Endothelial cell of umbilical vein (primary cell): ENCODE results near the gene CAMK2N2. TPM values are rescaled to one million over a fixed set of nuclear protein-coding genes. Genes with fewer than 3 reads are reported as not detected.

Source experiments
- BruUV-seq: library from RNA; stranded (reverse); fragments of 400-500 nt; replicated peaks from 2 replicates; lab custom pipeline; 2021; lab: Mats Ljungman, UMichigan
- CTCF ChIA-PET: fragments of 300-600, 350-600 bp; sonication (Branson Sonifier 250); formaldehyde crosslinking; loops from one replicate; lab custom pipeline; 2021; ENCODE audit warnings: antibody characterized with exemption, inconsistent platforms; lab: Charles Lee
- POLR2A ChIA-PET: fragments of 300-600, 350-600 bp; sonication (Branson Sonifier 250); formaldehyde crosslinking; loops from one replicate; lab custom pipeline; 2021; ENCODE audit warnings: antibody characterized with exemption, inconsistent platforms; lab: Charles Lee
- DNase-seq: peaks from one replicate; pipeline ENCODE4 v3.0.0-alpha.2; 2011; ENCODE audit warnings: low read depth, low spot score
- FAIRE-seq: peaks from 2 replicates; lab custom pipeline; 2011; peaks lifted over from hg19 to GRCh38; lab: Jason Lieb, UNC
- H2AFZ ChIP-seq: 2 replicates; pipeline ENCODE4 v1.6.0; 2012; ENCODE audit warnings: low read depth, low read length, control low read depth, inconsistent platforms
- H3K27ac ChIP-seq: 2 replicates; pipeline ENCODE4 v1.5.1; 2011; ENCODE audit warnings: low read depth, mild to moderate bottlenecking, control low read depth, low read length, moderate library complexity; ENCODE audit not compliant: insufficient read depth
- H3K27me3 ChIP-seq, 2 experiments: 2 replicates each; pipeline versions ENCODE4 v1.6.0 to v1.6.1; 2011; ENCODE audit warnings: low read length in 2 of 2, mixed read lengths in 1 of 2; ENCODE audit not compliant: control insufficient read depth in 2 of 2, insufficient read depth in 2 of 2
- H3K36me3 ChIP-seq, 2 experiments: 2 replicates in 1 of 2; 3 replicates in 1 of 2; pipeline ENCODE4 v1.5.1; 2011; ENCODE audit warnings: low read length in 2 of 2, mild to moderate bottlenecking in 1 of 2, moderate library complexity in 1 of 2; ENCODE audit not compliant: control insufficient read depth in 2 of 2, insufficient read depth in 2 of 2; ENCODE audit errors: extremely low read depth in 1 of 2
- H3K4me1 ChIP-seq: 3 replicates; pipeline ENCODE4 v1.5.1; 2011; ENCODE audit warnings: mild to moderate bottlenecking, low read length; ENCODE audit not compliant: control insufficient read depth, insufficient read depth; ENCODE audit errors: extremely low read depth
- H3K4me2 ChIP-seq: 2 replicates; pipeline ENCODE4 v1.6.1; 2011; ENCODE audit warnings: low read length, control low read depth, mixed read lengths; ENCODE audit not compliant: insufficient read depth
- H3K4me3 ChIP-seq, 3 experiments: fragments of 200-600 bp in 1 of 3; sonication (generic), shearing (Covaris generic) in 1 of 3; replicated peaks in 1 of 3; 2 replicates each; pipeline ENCODE4 v1.5.1; 2011 to 2016; ENCODE audit warnings: control low read depth in 3 of 3, low read length in 3 of 3, mild to moderate bottlenecking in 2 of 3, inconsistent platforms in 1 of 3, low read depth in 1 of 3, moderate library complexity in 1 of 3; ENCODE audit not compliant: insufficient read depth in 1 of 3
- H3K79me2 ChIP-seq: 2 replicates; pipeline ENCODE4 v1.6.0; 2012; ENCODE audit warnings: low read length, inconsistent platforms; ENCODE audit not compliant: control insufficient read depth, insufficient read depth
- H3K9ac ChIP-seq: replicated peaks from 2 replicates; pipeline ENCODE3; 2011; ENCODE audit warnings: low read length, control low read depth; ENCODE audit not compliant: insufficient read depth; ENCODE audit errors: extremely low read depth
- H3K9me1 ChIP-seq: replicated peaks from 3 replicates; pipeline ENCODE4 v1.6.0; 2011; ENCODE audit warnings: mild to moderate bottlenecking, low read length; ENCODE audit not compliant: control insufficient read depth, insufficient read depth; ENCODE audit errors: extremely low read depth
- H3K9me3 ChIP-seq: replicated peaks from 2 replicates; pipeline ENCODE4 v1.5.1; 2012; ENCODE audit warnings: low read length, inconsistent platforms; ENCODE audit not compliant: control insufficient read depth, insufficient read depth
- H4K20me1 ChIP-seq: replicated peaks from 2 replicates; pipeline ENCODE3; 2011; ENCODE audit warnings: mild to moderate bottlenecking, low read length; ENCODE audit not compliant: control insufficient read depth, insufficient read depth; ENCODE audit errors: extremely low read depth
- EZH2 ChIP-seq: IDR thresholded peaks from 2 replicates; pipeline ENCODE4 v1.6.1; 2012; ENCODE audit warnings: borderline replicate concordance, low read depth, mild to moderate bottlenecking, moderate library complexity, low read length, inconsistent platforms; ENCODE audit not compliant: severe bottlenecking
- GATA2 ChIP-seq: IDR thresholded peaks from 2 replicates; pipeline ENCODE4 v1.7.0; 2011; ENCODE audit warnings: low read depth, mild to moderate bottlenecking, moderate library complexity, mixed read lengths, low read length; ENCODE audit not compliant: insufficient read length, insufficient read depth
- JUN ChIP-seq: IDR thresholded peaks from 2 replicates; pipeline ENCODE4 v1.6.1; 2011; ENCODE audit warnings: borderline replicate concordance, low read depth; ENCODE audit not compliant: insufficient read length, insufficient read depth
- MYC ChIP-seq: IDR thresholded peaks from one replicate; pipeline ENCODE4 v1.6.1; 2011; ENCODE audit warnings: mild to moderate bottlenecking, low read depth, low read length
- POLR2A ChIP-seq: IDR thresholded peaks from 2 replicates; pipeline ENCODE4 v1.6.1; 2012; ENCODE audit warnings: low read depth, mild to moderate bottlenecking, control low read depth, low read length
- POLR2AphosphoS5 ChIP-seq: IDR thresholded peaks from 2 replicates; pipeline ENCODE4 v1.6.1; 2012; ENCODE audit warnings: low read depth, mild to moderate bottlenecking, control low read depth, low read length, moderate library complexity; ENCODE audit not compliant: insufficient read depth
- dilution Hi-C: fragments of 300-500 bp; cut with MboI; formaldehyde crosslinking; loops from one replicate; pipeline ENCODE4 v1.15.0; 2019; ENCODE audit warnings: low sequenced_read_pairs; ENCODE audit not compliant: extremely low pct_ligation_motif_present
- intact Hi-C: fragments of 100-400 bp; cut with micrococcal nuclease; formaldehyde crosslinking; loops from one replicate; pipeline ENCODE4 v1.10.0; 2022
- polyA plus RNA-seq, 4 experiments: library from polyadenylated mRNA; depleted of rRNA in 3 of 4; stranded (reverse) in 3 of 4; unstranded in 1 of 4; fragments of >200 nt; gene quantifications; 2 replicates each; pipeline versions ENCODE4 v1.2.1 to v1.2.3, GENCODE V29; 2011 to 2012; ENCODE audit warnings: missing spikeins in 1 of 4
- total RNA-seq: library from RNA; stranded (reverse); gene quantifications from 2 replicates; pipeline ENCODE4 v1.2.3, GENCODE V29; 2021
- TF ChIP-seq, protein P1 (sequence below), 2 donors: IDR thresholded peaks; 1 replicate in 1 of 2; 2 replicates in 1 of 2; pipeline ENCODE4 v1.5.1; 2011; ENCODE audit warnings: low read length in 2 of 2, mild to moderate bottlenecking in 2 of 2, moderate library complexity in 2 of 2, control low read depth in 1 of 2, inconsistent platforms in 1 of 2, low read depth in 1 of 2; ENCODE audit not compliant: insufficient read depth in 1 of 2; ENCODE audit errors: extremely low read depth in 1 of 2
- TF ChIP-seq, protein P2 (sequence below): IDR thresholded peaks from 2 replicates; pipeline ENCODE4 v1.6.1; 2011; ENCODE audit not compliant: insufficient read depth, insufficient read length

CAMK2N2 gene
- total and polyA plus RNA-seq, 2 donors (not counting 3 experiments of a cell fraction or from before 2014, with no cell fraction given): 0.11 TPM; not detected in 1

DNA sequence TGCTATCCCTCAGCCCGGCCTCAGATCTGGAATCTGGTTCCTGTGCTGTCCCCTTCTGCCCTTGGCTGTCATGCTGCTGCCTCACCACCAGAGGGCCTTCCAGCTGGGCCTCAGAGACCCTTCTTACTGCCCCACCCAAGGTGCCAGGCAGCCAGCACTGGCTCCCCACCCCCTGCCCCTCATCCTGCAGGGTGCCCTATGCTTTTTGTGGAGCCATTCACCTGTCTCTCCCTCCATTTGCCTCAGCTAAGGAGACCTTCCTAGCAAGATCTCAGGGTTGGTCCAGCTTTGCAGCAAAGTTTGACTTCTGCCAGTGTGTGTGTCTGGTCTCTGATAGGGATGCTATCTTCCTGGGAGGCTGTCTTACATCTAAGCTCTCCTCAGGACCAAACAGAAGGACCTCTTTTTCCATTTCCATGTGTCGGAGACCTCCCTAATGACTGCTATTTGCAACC is 33.8 kb downstream of the CAMK2N2 start:
- no peaks in the 10 kb centered on the region for H3K9me1 ChIP-seq
- H3K4me3 ChIP-seq: no peak overlapping the region
- intact Hi-C loops (loop anchor here (1.0 to 5.0 kb wide), 3 partner anchors 23 to 62 kb away; partner anchors contain the start of gene ABCF3), dilution Hi-C loops (no loop called here)
- peaks cover 34 to 53% of the 10 kb centered on the region in 2 experiments for H3K27me3 ChIP-seq
- BruUV-seq: no TSS peak
- H2AFZ ChIP-seq: no peak overlapping the region
- CTCF ChIA-PET: interaction anchor here (0.6 to 4.3 kb wide), 44 partner anchors 11 to 330 kb away, joined by 3 to 98 read pairs (median 6); partner anchors contain the start of genes ABCF3, AP2M1, CAMK2N2 and DVL3
- H3K4me2 ChIP-seq: no peak overlapping the region
- no peaks in the 10 kb centered on the region for H3K79me2 ChIP-seq
- H3K9ac ChIP-seq: no peak overlapping the region
- POLR2A ChIA-PET: no interaction called here
- DNase-seq (peak; percentile 36), FAIRE-seq (peak; percentile 62)
- no peaks in the 10 kb centered on the region for H3K36me3 ChIP-seq
- peaks cover 4% of the 10 kb centered on the region for H3K4me1 ChIP-seq
- no peak for TF ChIP-seq POLR2A
- TF ChIP-seq, protein P1, sequence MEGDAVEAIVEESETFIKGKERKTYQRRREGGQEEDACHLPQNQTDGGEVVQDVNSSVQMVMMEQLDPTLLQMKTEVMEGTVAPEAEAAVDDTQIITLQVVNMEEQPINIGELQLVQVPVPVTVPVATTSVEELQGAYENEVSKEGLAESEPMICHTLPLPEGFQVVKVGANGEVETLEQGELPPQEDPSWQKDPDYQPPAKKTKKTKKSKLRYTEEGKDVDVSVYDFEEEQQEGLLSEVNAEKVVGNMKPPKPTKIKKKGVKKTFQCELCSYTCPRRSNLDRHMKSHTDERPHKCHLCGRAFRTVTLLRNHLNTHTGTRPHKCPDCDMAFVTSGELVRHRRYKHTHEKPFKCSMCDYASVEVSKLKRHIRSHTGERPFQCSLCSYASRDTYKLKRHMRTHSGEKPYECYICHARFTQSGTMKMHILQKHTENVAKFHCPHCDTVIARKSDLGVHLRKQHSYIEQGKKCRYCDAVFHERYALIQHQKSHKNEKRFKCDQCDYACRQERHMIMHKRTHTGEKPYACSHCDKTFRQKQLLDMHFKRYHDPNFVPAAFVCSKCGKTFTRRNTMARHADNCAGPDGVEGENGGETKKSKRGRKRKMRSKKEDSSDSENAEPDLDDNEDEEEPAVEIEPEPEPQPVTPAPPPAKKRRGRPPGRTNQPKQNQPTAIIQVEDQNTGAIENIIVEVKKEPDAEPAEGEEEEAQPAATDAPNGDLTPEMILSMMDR (IDR thresholded peaks at IDR 0.05; ENCODE audit: extremely low read depth in 1 of 2, insufficient read depth in 1 of 2, low read depth in 1 of 2, low read length in 2 of 2): peak; percentile 57 to 91
- no peaks in the 10 kb centered on the region for H4K20me1 ChIP-seq
- H3K9me3 ChIP-seq: no peaks in the 10 kb centered on the region
- H3K27ac ChIP-seq: no peak overlapping the region

DNA sequence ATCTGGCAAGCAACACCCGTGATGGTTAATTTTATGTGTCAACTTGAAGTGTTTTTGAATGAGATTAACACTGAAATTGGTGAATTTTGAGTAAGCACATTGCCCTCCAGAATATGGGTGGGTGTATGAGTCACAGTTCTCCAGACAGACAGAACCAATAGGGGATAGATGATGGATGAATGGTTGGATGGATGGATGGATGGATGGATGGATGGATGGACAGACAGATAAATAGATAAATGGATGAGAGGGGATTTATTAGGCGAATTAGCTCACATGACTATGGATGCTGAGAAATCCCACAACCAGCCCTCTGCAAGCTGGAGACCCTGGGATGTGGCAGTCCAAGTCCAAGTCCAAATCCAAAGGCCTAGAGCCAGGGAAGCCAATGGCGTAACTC is 37.4 kb downstream of the CAMK2N2 start:
- no TSS peak for BruUV-seq
- TF ChIP-seq POLR2AphosphoS5 (no peak), EZH2 (no peak), MYC (no peak), JUN (no peak), POLR2A (no peak), GATA2 (no peak)
- TF ChIP-seq, protein P2, sequence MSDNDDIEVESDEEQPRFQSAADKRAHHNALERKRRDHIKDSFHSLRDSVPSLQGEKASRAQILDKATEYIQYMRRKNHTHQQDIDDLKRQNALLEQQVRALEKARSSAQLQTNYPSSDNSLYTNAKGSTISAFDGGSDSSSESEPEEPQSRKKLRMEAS: no peak
- TF ChIP-seq, protein P1 (IDR thresholded peaks at IDR 0.05; ENCODE audit: extremely low read depth in 1 of 2, insufficient read depth in 1 of 2, low read depth in 1 of 2, low read length in 2 of 2): no peak
- Histone ChIP-seq H3K4me3 (no peak overlapping the region), H3K27ac (no peak overlapping the region), H3K9ac (no peak overlapping the region), H3K36me3 (no peaks in the 10 kb centered on the region), H4K20me1 (no peaks in the 10 kb centered on the region), H3K4me1 (no peaks in the 10 kb centered on the region), H3K4me2 (no peak overlapping the region), H3K27me3 (peaks cover 12 to 22% of the 10 kb centered on the region in 2 experiments), H3K79me2 (no peaks in the 10 kb centered on the region), H3K9me3 (no peaks in the 10 kb centered on the region), H2AFZ (no peak overlapping the region), H3K9me1 (no peaks in the 10 kb centered on the region)
- CTCF ChIA-PET: interaction anchor here (0.7 to 1.4 kb wide), 4 partner anchors 14 to 65 kb away, joined by 3 to 5 read pairs (median 4); partner anchors contain the start of gene EEF1AKMT4
- POLR2A ChIA-PET: no interaction called here
- DNase-seq: no peak
- intact Hi-C loops (no loop called here), dilution Hi-C loops (no loop called here)
- no peak for FAIRE-seq
